HG03520 (cell line): Measurements from ENCODE around the gene ARFRP1.

Source experiments
- ATAC-seq: cut with Tn5 transposase; IDR thresholded peaks from one replicate; pipeline ENCODE4 v1.9.1; 2021; ENCODE audit warnings: mild to moderate bottlenecking, moderate library complexity; ENCODE audit not compliant: unreplicated experiment

The ARFRP1 gene

DNA sequence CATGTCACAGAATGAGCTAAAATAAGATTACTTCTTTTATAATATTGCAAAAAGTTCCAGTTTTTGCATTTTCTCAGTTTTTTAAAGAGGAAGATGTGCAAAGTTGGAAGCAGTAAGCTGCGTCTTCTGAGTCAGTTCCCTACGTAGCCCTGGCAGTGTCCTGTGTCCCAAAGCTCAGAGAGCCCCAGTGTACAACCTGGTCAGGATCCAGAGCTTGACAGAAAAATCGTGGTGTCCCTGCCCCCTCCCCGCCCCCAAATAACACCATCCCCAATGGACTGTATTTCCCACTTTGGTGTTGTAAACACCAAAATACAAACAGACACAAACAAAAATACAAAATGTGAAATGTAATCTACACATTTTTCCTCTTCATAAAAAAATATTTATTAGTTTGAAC is 36.4 kb upstream of the ARFRP1 start:
- ATAC-seq: no peak

DNA sequence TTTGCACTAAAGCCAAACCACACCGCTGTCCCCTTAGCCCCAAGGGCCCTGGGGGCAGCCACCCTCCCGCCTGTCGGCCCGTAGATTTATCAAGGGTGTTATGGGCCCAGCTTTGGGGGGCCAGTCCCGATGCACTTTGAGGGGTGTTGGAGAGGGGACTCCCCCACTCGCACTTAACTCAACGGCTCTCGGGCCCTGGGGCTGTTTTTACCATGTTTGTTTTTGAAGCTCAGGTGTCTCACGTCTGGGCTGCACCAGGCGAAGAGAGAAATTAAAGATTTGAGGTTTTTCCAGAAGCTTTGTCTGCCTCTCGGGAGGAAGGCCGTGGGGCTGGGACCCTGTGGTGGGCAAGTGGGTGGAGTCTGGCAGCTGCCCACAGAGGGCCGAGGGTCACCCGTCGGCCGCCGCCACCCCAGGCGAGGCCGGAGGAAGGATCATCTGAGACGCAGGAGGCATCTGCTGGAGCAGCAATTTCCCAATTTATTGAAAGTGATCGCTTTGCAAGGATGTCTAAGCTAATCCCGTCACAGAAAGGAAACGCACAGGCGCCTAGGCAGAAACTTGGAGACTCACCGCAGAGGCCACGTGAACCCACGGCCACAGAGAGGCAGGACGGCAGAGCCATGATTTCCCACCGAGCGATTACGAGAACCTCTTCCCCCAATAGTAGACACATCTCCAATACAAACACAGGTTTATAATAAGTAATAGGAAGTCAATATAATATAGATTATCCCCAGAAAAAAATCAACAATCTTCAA is 35.6 kb upstream of the ARFRP1 start:
- no peak for ATAC-seq

GRCh38 chr20:63742381-63743024 is 34.7 kb upstream of the ARFRP1 start:
- no peak for ATAC-seq

DNA sequence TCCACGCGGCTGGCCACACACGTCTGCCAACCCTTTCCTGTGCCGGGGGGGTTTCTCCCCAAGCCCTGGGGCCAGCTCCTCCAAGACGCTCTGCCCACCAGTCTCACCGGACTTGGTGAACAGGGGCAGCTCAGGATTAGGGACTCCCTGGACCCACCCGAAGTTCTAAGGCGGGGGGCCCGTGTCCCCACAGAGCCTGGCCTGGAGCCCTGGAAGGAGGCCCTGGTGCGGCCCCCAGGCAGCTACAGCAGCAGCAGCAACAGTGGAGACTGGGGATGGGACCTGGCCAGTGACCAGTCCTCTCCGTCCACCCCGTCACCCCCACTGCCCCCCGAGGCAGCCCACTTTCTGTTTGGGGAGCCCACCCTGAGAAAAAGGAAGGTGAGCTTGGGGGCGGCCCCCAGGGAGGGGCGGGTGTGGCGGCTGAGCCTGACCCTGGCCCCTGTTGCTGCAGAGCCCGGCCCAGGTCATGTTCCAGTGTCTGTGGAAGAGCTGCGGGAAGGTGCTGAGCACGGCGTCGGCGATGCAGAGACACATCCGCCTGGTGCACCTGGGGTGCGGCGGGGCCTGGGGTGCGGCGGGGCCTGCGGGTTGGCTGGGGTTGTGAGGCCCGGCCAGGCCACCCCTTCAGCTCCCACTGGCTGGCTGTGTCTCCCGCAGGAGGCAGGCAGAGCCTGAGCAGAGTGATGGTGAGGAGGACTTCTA is 34.1 kb upstream of the ARFRP1 start:
- ATAC-seq: no peak

- no peak for ATAC-seq
Measured at GRCh38 chr20:63741354-63741675, 33.5 kb upstream of the ARFRP1 start.

DNA sequence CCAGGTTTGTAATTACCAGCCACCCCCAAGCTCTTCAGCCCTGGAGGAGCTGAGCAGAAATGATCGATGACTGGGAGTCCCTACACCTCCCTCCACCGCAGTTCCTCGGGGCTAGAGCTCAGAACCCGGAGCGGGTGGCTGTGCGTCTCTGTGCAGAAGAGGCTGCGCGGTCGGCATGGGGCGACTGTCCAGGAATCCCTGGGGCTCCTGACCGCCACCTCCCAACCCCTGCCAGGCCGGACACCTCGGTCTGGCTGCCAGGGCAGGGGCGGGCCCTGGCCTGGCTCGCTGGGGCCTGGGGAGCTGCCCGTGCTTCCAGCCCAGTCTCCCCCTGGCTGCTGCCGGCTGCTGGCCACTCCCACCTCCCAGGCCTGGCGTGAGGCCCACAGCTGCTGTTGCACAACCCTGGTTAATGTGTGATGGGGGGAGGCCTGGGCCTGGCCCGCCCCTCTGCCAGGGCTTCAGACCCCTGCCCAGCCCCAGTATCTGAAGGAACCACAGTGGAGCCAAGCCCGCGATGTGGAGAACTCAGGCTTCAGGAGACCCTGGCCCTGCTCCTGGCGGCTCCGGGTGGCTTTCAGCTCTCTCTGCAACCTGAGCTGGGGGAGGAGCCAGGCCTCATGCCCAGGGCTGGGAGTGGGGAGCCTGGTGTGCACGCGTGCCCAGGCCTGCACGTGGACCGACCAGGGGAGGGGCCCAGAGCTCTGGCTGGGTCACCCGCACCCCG is 33.0 kb upstream of the ARFRP1 start:
- ATAC-seq: no peak

- no peak for ATAC-seq
Measured at GRCh38 chr20:63740070-63740626, 32.4 kb upstream of the ARFRP1 start.

- no peak for ATAC-seq
Measured at GRCh38 chr20:63739130-63740069, 31.6 kb upstream of the ARFRP1 start, which contains the start of gene SLC2A4RG. TSS of gene SLC2A4RG (plus strand) at chr20:63739776. CDS start at chr20:63739913, 137 bp downstream.

GRCh38 chr20:63738687-63739129 is 30.9 kb upstream of the ARFRP1 start:
- ATAC-seq: no peak

DNA sequence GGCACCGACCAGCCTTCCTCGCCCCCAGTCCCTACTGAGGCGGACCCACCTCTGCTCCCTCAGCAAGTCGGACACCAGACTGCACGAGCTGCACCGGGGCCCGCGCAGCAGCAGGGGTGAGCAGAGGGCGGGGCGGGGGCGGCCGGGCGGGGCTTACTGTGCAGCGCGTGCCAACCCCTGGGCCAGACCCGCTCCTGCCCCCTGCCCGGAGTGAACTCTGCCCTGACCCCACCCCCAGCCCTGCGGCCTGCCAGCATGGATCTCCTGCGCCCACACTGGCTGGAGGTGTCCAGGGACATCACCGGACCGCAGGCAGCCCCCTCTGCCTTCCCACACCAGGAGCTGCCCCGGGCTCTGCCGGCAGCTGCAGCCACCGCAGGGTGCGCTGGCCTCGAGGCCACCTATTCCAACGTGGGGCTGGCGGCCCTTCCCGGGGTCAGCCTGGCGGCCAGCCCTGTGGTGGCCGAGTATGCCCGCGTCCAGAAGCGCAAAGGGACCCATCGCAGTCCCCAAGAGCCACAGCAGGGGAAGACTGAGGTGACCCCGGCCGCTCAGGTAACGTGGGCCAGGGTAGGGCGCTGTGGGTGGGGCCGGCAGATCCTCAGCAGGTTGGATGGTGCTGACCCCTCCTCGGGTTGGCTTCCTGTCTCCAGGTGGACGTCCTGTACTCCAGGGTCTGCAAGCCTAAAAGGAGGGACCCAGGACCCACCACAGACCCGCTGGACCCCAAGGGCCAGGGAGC is 30.3 kb upstream of the ARFRP1 start:
- no peak for ATAC-seq

- ATAC-seq: no peak
Measured at GRCh38 chr20:63737695-63737944, 29.8 kb upstream of the ARFRP1 start.

GRCh38 chr20:63736893-63737694 is 29.3 kb upstream of the ARFRP1 start:
- no peak for ATAC-seq

DNA sequence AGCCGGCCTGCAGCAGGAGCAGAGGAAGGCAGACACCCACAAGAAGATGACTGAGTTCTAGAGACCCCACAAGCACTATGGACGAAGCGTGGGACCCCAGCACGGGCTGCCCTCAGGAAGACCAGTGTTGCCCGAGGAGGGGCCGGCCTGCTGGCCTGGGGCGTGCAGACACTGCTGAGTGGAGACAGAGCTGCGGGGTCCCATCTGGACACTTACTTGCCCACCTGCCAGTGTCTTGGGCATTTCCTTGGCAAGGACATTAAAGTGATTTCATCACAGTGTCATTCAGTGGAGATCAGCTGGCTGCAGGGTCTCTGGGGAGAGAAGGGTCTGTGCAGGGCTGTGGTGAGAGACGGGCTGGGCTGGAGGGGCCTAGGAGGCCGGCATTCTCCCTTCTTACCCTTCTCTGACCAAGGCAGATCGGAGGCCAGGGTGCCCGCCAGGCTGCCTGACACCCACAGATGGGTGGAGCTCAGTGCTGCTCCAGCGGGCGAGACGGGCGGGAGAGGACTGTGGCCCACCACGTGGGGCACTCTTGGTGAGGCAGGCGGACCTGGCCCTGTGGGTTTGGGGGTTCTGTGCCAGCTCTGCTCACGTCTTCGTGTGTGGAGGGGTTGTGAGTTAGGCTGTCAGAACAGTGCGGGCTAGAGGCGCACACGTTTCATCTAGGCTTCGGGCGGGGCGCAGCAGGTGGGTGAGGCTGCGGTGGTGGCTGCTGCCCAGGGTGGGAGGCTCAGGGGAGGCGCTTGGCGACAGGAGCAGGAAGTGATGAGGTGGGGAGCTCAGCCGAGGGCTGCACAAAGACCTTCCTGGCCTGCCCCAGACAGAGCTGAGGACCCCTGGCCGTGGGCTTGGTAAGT is 28.3 kb upstream of the ARFRP1 start, which contains the start of gene LIME1:
LIME1 (plus strand) TSS at position 806 of the 860 bp plus-strand sequence. CDS start 886 bp downstream, outside the sequence.
- no peak for ATAC-seq

GRCh38 chr20:63734946-63735858 is 27.4 kb upstream of the ARFRP1 start:
- no peak for ATAC-seq

- ATAC-seq: no peak
Measured at GRCh38 chr20:63734111-63734945, 26.6 kb upstream of the ARFRP1 start.
